Osteoblast (primary cell): ENCODE data around the gene PATJ. TPM values are rescaled to one million over a fixed set of nuclear protein-coding genes. Genes with fewer than 3 reads are reported as not detected.

Experiments
- DNase-seq: peaks from one replicate; pipeline ENCODE4 v3.0.0; 2011; ENCODE audit warnings: low spot score, mixed read lengths; ENCODE audit not compliant: insufficient read length; ENCODE audit errors: missing footprints
- H2AFZ ChIP-seq: 2 replicates; pipeline ENCODE4 v1.6.0; 2011; ENCODE audit warnings: mild to moderate bottlenecking, low read length
- H3K27ac ChIP-seq: 2 replicates; pipeline ENCODE4 v1.5.1; 2011; ENCODE audit warnings: mild to moderate bottlenecking, low read depth, low read length, moderate library complexity
- H3K27me3 ChIP-seq: 2 replicates; pipeline ENCODE4 v1.6.0; 2012; ENCODE audit warnings: mild to moderate bottlenecking, control low read depth, inconsistent platforms, low read length, moderate library complexity; ENCODE audit not compliant: insufficient read depth
- H3K36me3 ChIP-seq: 2 replicates; pipeline ENCODE4 v1.5.1; 2011; ENCODE audit warnings: mild to moderate bottlenecking, low read length, control low read depth, moderate library complexity; ENCODE audit not compliant: insufficient read depth
- H3K4me1 ChIP-seq: 2 replicates; pipeline ENCODE4 v1.5.1; 2011; ENCODE audit warnings: mild to moderate bottlenecking, low read length, control low read depth, moderate library complexity; ENCODE audit not compliant: insufficient read depth
- H3K4me2 ChIP-seq: 2 replicates; pipeline ENCODE4 v1.6.0; 2011; ENCODE audit warnings: mild to moderate bottlenecking, low read length; ENCODE audit not compliant: insufficient read depth
- H3K4me3 ChIP-seq: fragments of 200-600 bp; sonication (generic); 3 replicates; pipeline ENCODE4 v1.5.1; 2012; ENCODE audit warnings: mild to moderate bottlenecking, low read length, inconsistent platforms; ENCODE audit not compliant: insufficient read depth
- H3K79me2 ChIP-seq: 2 replicates; pipeline ENCODE4 v1.6.0; 2012; ENCODE audit warnings: mild to moderate bottlenecking, low read length, control low read depth, inconsistent platforms; ENCODE audit not compliant: insufficient read depth
- H3K9me3 ChIP-seq: 2 replicates; pipeline ENCODE4 v1.5.1; 2011; ENCODE audit warnings: low read depth, low read length, control low read depth
- H4K20me1 ChIP-seq: 2 replicates; pipeline ENCODE4 v1.6.0; 2012; ENCODE audit warnings: mild to moderate bottlenecking, low read length, control low read depth; ENCODE audit not compliant: insufficient read depth
- total RNA-seq: library from RNA; depleted of rRNA; stranded (reverse); fragments of >200 nt; gene quantifications from 2 replicates; pipeline ENCODE4 v1.2.3, GENCODE V29; 2012
- TF ChIP-seq, protein P1 (sequence below): IDR thresholded peaks from 2 replicates; pipeline ENCODE4 v1.5.1; 2011; ENCODE audit warnings: mild to moderate bottlenecking, low read depth, low read length, moderate library complexity; ENCODE audit errors: extremely low read depth

The PATJ gene
- total RNA-seq, 1 donor, result 10.1 TPM

DNA sequence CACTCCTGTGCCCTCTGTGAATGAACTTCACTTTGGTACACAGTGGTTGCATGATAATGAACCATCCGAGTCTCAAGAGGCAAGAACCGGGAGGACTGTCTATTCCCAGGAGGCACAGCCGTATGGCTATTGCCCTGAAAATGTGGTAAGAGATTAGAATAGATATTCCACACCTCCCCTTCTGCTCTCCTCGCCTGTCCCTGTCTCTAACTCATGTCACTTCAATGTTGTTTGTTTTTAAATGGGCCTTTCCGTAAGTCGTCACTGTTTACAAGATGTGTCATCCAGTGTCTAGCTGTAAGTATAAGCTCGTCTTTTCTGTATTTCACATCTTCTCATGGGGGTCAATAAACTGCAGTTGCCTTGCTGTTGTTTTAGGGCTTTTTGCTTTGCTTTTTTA, 122.2 kb downstream of the PATJ start:
- TF ChIP-seq, protein P1, sequence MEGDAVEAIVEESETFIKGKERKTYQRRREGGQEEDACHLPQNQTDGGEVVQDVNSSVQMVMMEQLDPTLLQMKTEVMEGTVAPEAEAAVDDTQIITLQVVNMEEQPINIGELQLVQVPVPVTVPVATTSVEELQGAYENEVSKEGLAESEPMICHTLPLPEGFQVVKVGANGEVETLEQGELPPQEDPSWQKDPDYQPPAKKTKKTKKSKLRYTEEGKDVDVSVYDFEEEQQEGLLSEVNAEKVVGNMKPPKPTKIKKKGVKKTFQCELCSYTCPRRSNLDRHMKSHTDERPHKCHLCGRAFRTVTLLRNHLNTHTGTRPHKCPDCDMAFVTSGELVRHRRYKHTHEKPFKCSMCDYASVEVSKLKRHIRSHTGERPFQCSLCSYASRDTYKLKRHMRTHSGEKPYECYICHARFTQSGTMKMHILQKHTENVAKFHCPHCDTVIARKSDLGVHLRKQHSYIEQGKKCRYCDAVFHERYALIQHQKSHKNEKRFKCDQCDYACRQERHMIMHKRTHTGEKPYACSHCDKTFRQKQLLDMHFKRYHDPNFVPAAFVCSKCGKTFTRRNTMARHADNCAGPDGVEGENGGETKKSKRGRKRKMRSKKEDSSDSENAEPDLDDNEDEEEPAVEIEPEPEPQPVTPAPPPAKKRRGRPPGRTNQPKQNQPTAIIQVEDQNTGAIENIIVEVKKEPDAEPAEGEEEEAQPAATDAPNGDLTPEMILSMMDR, result no peak
- Histone ChIP-seq H3K27me3 (no peaks in the 10 kb centered on the region), H3K9me3 (no peaks in the 10 kb centered on the region)

DNA sequence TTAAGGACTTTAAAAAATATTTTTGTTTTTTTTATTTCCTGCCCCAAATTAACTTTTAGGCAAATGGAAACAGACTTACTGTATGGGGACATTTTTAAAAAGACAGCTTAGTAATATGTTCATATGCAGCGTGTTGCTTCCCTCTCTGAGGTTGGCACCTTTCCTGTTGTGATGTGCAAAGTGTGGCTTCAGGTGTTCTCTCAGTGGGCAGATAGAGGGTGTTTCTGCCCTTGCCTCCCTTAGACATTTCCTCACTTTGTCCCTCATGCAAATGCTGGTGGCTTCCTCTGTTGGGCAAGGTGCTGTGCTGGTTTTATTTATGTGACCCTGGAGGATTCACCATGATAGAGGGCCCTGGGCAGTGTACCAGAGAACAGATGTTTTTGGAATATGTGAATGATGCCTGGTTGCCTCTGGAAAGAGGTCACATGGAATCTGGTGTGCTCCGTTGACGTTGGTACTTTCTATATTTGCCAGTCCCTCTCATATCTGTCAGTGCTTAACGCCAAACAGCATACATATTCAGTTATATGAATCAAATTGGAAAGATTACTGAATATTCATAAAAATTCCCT, 123.5 kb downstream of the PATJ start:
- no peak overlapping the region for H3K27ac ChIP-seq
- H3K27me3 ChIP-seq, result no peaks in the 10 kb centered on the region
- H3K4me2 ChIP-seq, result no peak overlapping the region
- no peak overlapping the region for H2AFZ ChIP-seq
- H3K4me3 ChIP-seq, result no peak overlapping the region
- H3K79me2 ChIP-seq, result no peaks in the 10 kb centered on the region
- no peaks in the 10 kb centered on the region for H3K4me1 ChIP-seq
- TF ChIP-seq, protein P1, result no peak
- H3K9me3 ChIP-seq, result no peaks in the 10 kb centered on the region
- no peaks in the 10 kb centered on the region for H4K20me1 ChIP-seq
- no peaks in the 10 kb centered on the region for H3K36me3 ChIP-seq
- DNase-seq, result no peak

More for the DNA sequence above, 122.2 kb downstream of the PATJ start:
- Histone ChIP-seq H4K20me1 (no peaks in the 10 kb centered on the region), H3K27ac (no peak overlapping the region), H3K79me2 (no peaks in the 10 kb centered on the region), H3K36me3 (no peaks in the 10 kb centered on the region), H3K4me3 (no peak overlapping the region), H2AFZ (no peak overlapping the region), H3K4me1 (no peaks in the 10 kb centered on the region), H3K4me2 (no peak overlapping the region)
- no peak for DNase-seq

DNA sequence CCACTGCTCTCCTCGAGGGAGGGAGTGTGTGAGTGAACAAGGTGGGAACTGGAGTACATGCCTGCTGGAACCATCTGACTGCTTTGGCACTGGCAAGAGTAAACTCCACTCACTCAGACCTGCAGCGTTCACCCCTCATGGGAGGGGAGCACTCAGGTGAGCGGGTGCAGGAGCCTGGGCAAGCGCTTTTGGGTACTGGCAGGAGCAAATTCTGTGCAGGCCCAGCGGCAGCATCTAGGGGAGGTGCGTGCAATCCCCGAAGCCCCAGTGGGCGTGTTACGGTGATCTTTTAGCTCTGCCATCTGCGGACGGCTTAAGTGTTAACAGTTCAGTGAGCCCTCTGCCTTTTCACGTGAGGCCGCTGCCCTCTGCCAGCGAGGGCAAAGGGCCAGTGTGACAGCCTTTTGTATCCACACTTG, 127.4 kb downstream of the PATJ start:
- H3K36me3 ChIP-seq, result no peaks in the 10 kb centered on the region
- TF ChIP-seq, protein P1, result no peak

DNA sequence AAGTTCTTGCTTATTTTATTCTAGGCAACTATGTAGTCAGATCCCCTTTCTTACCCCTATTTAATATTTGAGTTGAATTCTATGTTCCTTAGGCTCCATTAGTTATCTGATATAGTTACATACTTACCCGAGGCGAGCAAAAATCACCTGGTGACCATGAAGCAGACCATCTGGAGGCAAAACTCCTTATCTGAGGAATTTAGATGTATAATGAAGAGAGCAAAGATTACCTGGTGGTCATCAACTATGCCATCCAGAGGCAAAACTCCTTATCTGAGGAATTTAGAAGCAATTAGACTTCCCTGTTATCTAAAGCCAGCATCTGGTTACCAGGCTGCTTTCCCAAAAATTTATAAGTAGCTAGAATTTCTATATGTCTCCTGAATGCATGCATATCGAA, 129.9 kb downstream of the PATJ start:
- Histone ChIP-seq H2AFZ (no peak overlapping the region), H3K79me2 (no peaks in the 10 kb centered on the region), H4K20me1 (no peaks in the 10 kb centered on the region), H3K4me3 (no peak overlapping the region), H3K4me1 (no peaks in the 10 kb centered on the region), H3K27ac (no peak overlapping the region), H3K36me3 (no peaks in the 10 kb centered on the region), H3K9me3 (no peaks in the 10 kb centered on the region), H3K27me3 (no peaks in the 10 kb centered on the region), H3K4me2 (no peak overlapping the region)
- TF ChIP-seq, protein P1, result no peak
- no peak for DNase-seq

More for the DNA sequence above, 127.4 kb downstream of the PATJ start:
- H3K4me2 ChIP-seq, result no peak overlapping the region
- DNase-seq, result no peak
- no peaks in the 10 kb centered on the region for H3K79me2 ChIP-seq
- H3K27me3 ChIP-seq, result no peaks in the 10 kb centered on the region
- no peak overlapping the region for H3K27ac ChIP-seq
- no peaks in the 10 kb centered on the region for H3K4me1 ChIP-seq
- no peak overlapping the region for H3K4me3 ChIP-seq
- H3K9me3 ChIP-seq, result no peaks in the 10 kb centered on the region
- no peaks in the 10 kb centered on the region for H4K20me1 ChIP-seq
- no peak overlapping the region for H2AFZ ChIP-seq
